Activated T-helper 17 cell treated with anti-CD3 and anti-CD28 coated beads, Interleukin-2, amount 50 U/mL, for 72 hours (primary cell): Measurements from ENCODE around the gene SFPQ. TPM values are rescaled to one million over a fixed set of nuclear protein-coding genes. Genes with fewer than 3 reads are reported as not detected.
"Not testable (repeated sequence)": the region's sequence is repeated elsewhere in the genome, so short reads cannot be mapped to it uniquely, and the experiment has no call there.

Experiments used
- ATAC-seq: fragments of 150-1000 bp; cut with Tn5 transposase; replicated peaks from 2 replicates; pipeline ENCODE4 v1.10.0; 2021; ENCODE audit warnings: mild to moderate bottlenecking, moderate library complexity
- H3K27ac Mint-ChIP-seq: one replicate; pipeline ENCODE4 v1.8.0; 2022; ENCODE audit warnings: mixed read lengths
- H3K27me3 Mint-ChIP-seq: one replicate; pipeline ENCODE4 v1.8.0; 2022; ENCODE audit warnings: mixed read lengths
- H3K36me3 Mint-ChIP-seq: one replicate; pipeline ENCODE4 v1.8.0; 2022; ENCODE audit warnings: low read depth, mild to moderate bottlenecking, mixed read lengths
- H3K4me1 Mint-ChIP-seq: one replicate; pipeline ENCODE4 v1.8.0; 2022; ENCODE audit warnings: mixed read lengths
- H3K4me3 Mint-ChIP-seq: one replicate; pipeline ENCODE4 v1.8.0; 2022; ENCODE audit warnings: mild to moderate bottlenecking, mixed read lengths
- H3K9me3 Mint-ChIP-seq: one replicate; pipeline ENCODE4 v1.8.0; 2022; ENCODE audit warnings: mixed read lengths
- total RNA-seq, 2 donors: library from RNA; stranded (reverse); gene quantifications; one replicate each; pipeline ENCODE4 v1.2.3, GENCODE V29; 2022

Gene SFPQ
- 100 to 1,000 TPM; 228 to 318 TPM for total RNA-seq

- no peaks in the 10 kb centered on the region for H3K27me3 Mint-ChIP-seq
- H3K27ac Mint-ChIP-seq, result peak within 1 kb of the TSS; percentile 96
These were observed at the start of gene SFPQ for GRCh38 chr1:35192853-35193664. TSS of gene SFPQ (minus strand) at chr1:35193145. CDS start at chr1:35193049, 96 bp downstream.

DNA sequence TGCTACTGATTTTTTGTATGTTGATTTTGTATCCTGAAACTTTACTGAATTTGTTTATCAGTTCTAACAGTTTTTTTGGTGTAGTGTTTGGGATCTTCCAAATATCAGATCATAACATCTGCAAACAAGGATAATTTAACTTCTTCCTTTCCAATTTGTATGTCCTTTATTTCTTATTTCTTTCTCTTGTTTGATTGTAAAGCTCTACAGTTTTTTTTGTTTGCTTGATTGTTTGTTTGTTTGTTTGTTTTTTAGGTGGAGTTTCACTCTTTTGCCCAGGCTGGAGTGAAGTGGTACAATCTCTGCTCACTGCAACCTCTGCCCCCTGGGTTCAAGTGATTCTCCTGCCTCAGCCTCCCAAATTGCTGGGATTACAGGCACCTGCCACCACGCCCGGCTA lies 43.8 kb upstream of the SFPQ start:
- not testable (repeated sequence) for H3K27ac Mint-ChIP-seq, H3K4me1 Mint-ChIP-seq, H3K4me3 Mint-ChIP-seq, H3K36me3 Mint-ChIP-seq, ATAC-seq, H3K27me3 Mint-ChIP-seq, H3K9me3 Mint-ChIP-seq

More at GRCh38 chr1:35192853-35193664, at the start of gene SFPQ:
- Mint-ChIP-seq H3K4me1 (peaks cover 36% of the 10 kb centered on the region), H3K36me3 (peaks cover 46% of the 10 kb centered on the region), H3K9me3 (no peaks in the 10 kb centered on the region), H3K4me3 (peak within 1 kb of the TSS; percentile 91)
- ATAC-seq, result peak; percentile 94

DNA sequence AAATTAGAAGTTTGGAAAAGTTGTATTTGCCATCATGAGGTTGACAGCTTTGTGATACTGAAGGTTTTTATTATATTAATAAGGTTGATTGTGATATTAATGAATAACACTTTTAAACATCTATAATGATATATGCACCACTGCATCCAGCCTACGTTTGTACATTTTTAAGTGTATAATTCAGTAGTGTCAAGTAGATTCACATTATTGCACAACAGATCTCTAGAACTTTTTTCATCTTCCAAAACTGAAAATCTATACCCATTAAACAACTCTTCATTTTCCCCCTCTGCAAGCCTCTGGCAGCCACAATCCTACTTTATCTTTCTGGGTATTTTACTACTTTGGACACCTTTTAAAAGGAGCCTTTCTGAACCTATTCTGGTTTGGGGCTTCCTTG lies 38.3 kb upstream of the SFPQ start:
- no peaks in the 10 kb centered on the region for H3K36me3 Mint-ChIP-seq
- peaks cover 3% of the 10 kb centered on the region for H3K9me3 Mint-ChIP-seq
- H3K4me1 Mint-ChIP-seq, result peaks cover 12% of the 10 kb centered on the region
- no peak overlapping the region for H3K4me3 Mint-ChIP-seq
- H3K27ac Mint-ChIP-seq, result peak overlapping the region; percentile 61
- peaks cover 3% of the 10 kb centered on the region for H3K27me3 Mint-ChIP-seq
- no peak for ATAC-seq

DNA sequence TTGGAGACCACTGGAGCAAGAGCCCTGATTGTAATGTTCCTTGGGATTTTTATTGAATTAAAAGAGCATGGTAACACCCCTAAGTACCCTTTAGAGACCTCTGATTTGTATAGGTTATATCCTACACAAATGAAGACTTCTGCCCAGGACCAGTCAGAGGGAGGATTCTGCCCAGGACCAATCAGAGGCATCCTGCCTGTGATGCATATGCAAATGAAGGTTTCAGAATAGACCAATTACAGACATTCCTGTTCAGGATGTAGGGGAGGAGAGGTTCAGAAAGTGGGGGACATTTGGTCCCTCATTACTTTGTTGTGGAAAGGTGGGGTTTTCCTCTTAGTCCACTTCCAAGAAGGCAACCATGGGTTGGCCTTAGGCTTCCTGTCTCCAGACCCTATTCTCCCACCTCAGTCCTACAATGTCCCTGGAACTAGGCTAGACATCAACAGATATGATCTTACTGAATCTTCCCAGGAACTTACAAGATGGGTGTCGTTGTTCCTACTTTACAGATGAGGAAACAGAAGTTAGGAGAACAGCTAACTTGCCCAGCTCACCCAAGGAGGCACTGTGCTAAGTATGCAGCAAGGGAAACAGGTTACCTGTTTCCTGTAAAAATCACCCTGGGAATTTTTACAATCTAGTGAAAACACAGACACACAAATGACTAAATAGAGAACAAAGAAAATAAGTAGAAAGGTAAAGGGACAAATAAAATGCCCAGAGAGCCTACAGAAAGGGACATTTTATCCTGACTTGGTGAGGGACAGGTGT lies 36.8 kb upstream of the SFPQ start:
- ATAC-seq, result peak; percentile 62
- Mint-ChIP-seq H3K27me3 (peaks cover 3% of the 10 kb centered on the region), H3K27ac (peak overlapping the region; percentile 61), H3K4me1 (peaks cover 12% of the 10 kb centered on the region), H3K9me3 (peaks cover 3% of the 10 kb centered on the region), H3K4me3 (peak overlapping the region; percentile 12), H3K36me3 (no peaks in the 10 kb centered on the region)

GRCh38 chr1:35226546-35226945 lies 33.6 kb upstream of the SFPQ start:
- no peak overlapping the region for H3K27ac Mint-ChIP-seq
- H3K36me3 Mint-ChIP-seq, result no peaks in the 10 kb centered on the region
- no peak overlapping the region for H3K4me3 Mint-ChIP-seq
- no peak for ATAC-seq
- peaks cover 12% of the 10 kb centered on the region for H3K4me1 Mint-ChIP-seq
- peaks cover 3% of the 10 kb centered on the region for H3K9me3 Mint-ChIP-seq
- peaks cover 3% of the 10 kb centered on the region for H3K27me3 Mint-ChIP-seq

GRCh38 chr1:35223084-35223630 lies 30.2 kb upstream of the SFPQ start:
- no peaks in the 10 kb centered on the region for H3K4me1 Mint-ChIP-seq
- H3K27ac Mint-ChIP-seq, result no peak overlapping the region
- ATAC-seq, result no peak

DNA sequence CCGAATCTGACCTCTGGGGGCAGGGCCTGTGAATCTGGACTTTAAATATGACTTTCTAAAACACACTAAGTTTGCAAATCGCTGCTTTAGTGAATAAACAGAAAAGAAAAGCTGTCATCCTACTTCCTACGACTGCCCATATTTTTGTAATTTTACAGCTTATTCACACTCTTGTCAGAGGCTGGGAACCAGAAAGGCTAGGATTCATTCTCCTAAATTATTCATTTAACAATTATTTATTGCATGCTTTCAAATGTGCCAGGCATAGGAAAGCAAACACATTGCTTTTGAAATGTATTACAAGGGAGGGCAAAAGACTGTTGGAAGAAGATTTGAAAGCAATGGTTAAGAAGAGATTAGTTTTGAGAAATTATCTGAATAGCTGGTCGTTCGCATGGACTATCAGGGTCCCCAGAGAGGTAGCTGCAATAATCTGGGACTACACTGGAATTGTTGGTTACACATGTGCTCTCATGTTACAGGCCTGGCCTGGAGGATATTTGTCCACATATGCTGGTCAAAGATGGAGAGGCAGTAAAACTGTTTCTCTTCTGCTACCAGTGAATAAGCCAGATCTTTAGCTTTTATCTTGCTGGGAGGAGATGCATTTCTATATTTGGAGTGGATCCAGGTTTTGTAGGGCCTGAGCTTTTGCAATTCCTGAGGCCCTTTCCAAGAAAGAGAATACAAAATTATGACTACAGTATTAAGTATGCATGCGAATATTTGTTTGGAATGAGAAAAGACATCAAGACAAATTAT lies 29.6 kb upstream of the SFPQ start:
- Mint-ChIP-seq H3K36me3 (no peaks in the 10 kb centered on the region), H3K4me3 (no peak overlapping the region), H3K4me1 (no peaks in the 10 kb centered on the region), H3K27me3 (peaks cover 3% of the 10 kb centered on the region), H3K9me3 (no peaks in the 10 kb centered on the region), H3K27ac (no peak overlapping the region)
- ATAC-seq, result no peak

More at GRCh38 chr1:35223084-35223630, 30.2 kb upstream of the SFPQ start:
- Mint-ChIP-seq H3K4me3 (no peak overlapping the region), H3K27me3 (peaks cover 3% of the 10 kb centered on the region), H3K9me3 (no peaks in the 10 kb centered on the region), H3K36me3 (no peaks in the 10 kb centered on the region)

- peak; percentile 35 for ATAC-seq
- Mint-ChIP-seq H3K36me3 (no peaks in the 10 kb centered on the region), H3K4me3 (no peak overlapping the region)
These were observed 28.0 kb upstream of the SFPQ start for GRCh38 chr1:35220976-35221375.

GRCh38 chr1:35215346-35215745 lies 22.4 kb upstream of the SFPQ start:
- no peak for ATAC-seq
- H3K9me3 Mint-ChIP-seq, result no peaks in the 10 kb centered on the region
- no peaks in the 10 kb centered on the region for H3K4me1 Mint-ChIP-seq
- no peaks in the 10 kb centered on the region for H3K36me3 Mint-ChIP-seq
- no peak overlapping the region for H3K27ac Mint-ChIP-seq
- no peaks in the 10 kb centered on the region for H3K27me3 Mint-ChIP-seq
- H3K4me3 Mint-ChIP-seq, result no peak overlapping the region

More at GRCh38 chr1:35220976-35221375, 28.0 kb upstream of the SFPQ start:
- H3K27me3 Mint-ChIP-seq, result no peaks in the 10 kb centered on the region
- no peaks in the 10 kb centered on the region for H3K9me3 Mint-ChIP-seq
- no peaks in the 10 kb centered on the region for H3K4me1 Mint-ChIP-seq
- no peak overlapping the region for H3K27ac Mint-ChIP-seq

DNA sequence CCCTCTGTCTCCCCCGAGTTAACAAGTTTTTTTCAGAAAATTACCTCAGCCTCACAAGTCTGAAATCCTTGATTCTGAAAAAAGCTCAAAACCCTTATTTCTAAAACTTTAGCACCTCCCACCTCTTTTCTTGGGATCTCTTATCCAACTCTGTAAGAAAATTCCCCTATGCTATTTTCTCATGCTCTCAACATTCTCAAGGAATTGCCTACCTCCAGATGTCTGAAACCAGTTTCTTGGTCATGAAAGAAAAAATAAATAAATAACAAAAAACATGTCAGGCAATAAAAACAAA lies 18.1 kb upstream of the SFPQ start:
- no peak overlapping the region for H3K27ac Mint-ChIP-seq
- H3K27me3 Mint-ChIP-seq, result no peaks in the 10 kb centered on the region
- no peak overlapping the region for H3K4me3 Mint-ChIP-seq
- no peak for ATAC-seq
- no peaks in the 10 kb centered on the region for H3K36me3 Mint-ChIP-seq
- H3K9me3 Mint-ChIP-seq, result no peaks in the 10 kb centered on the region
- no peaks in the 10 kb centered on the region for H3K4me1 Mint-ChIP-seq

- no peak overlapping the region for H3K27ac Mint-ChIP-seq
These were observed 17.6 kb upstream of the SFPQ start for GRCh38 chr1:35210321-35211119.

GRCh38 chr1:35203295-35203694 lies 10.3 kb upstream of the SFPQ start:
- Mint-ChIP-seq H3K4me3 (no peak overlapping the region), H3K4me1 (no peaks in the 10 kb centered on the region), H3K27me3 (no peaks in the 10 kb centered on the region), H3K27ac (no peak overlapping the region), H3K36me3 (no peaks in the 10 kb centered on the region), H3K9me3 (no peaks in the 10 kb centered on the region)
- ATAC-seq, result no peak

More at GRCh38 chr1:35210321-35211119, 17.6 kb upstream of the SFPQ start:
- Mint-ChIP-seq H3K4me3 (no peak overlapping the region), H3K9me3 (no peaks in the 10 kb centered on the region), H3K4me1 (no peaks in the 10 kb centered on the region), H3K36me3 (no peaks in the 10 kb centered on the region), H3K27me3 (no peaks in the 10 kb centered on the region)
- ATAC-seq, result no peak

GRCh38 chr1:35202048-35202719 lies 9.2 kb upstream of the SFPQ start:
- no peaks in the 10 kb centered on the region for H3K27me3 Mint-ChIP-seq
- H3K9me3 Mint-ChIP-seq, result no peaks in the 10 kb centered on the region
- H3K4me1 Mint-ChIP-seq, result no peaks in the 10 kb centered on the region
- H3K36me3 Mint-ChIP-seq, result no peaks in the 10 kb centered on the region
- no peak overlapping the region for H3K4me3 Mint-ChIP-seq
- no peak overlapping the region for H3K27ac Mint-ChIP-seq
- peak; percentile 99 for ATAC-seq
